K562 (cell line): ENCODE results near the gene CENPT. TPM values are rescaled to one million over a fixed set of nuclear protein-coding genes. Genes with fewer than 3 reads are reported as not detected.
A peak's percentile ranks its signal among the peaks of the same experiment; 100 is the strongest.

Experiments used
- ATAC-seq: fragments of 200-7000 bp; cut with Tn5 transposase; 3 replicates; pipeline ENCODE4 v1.9.1; 2020; ENCODE audit warnings: moderate library complexity
- BruUV-seq: library from RNA; stranded (reverse); fragments of 400-500 nt; replicated peaks from 2 replicates; lab custom pipeline; 2021; lab: Mats Ljungman, UMichigan
- CTCF ChIA-PET: fragments of 300-600 bp; formaldehyde crosslinking; extraction: SDS; loops from one replicate; lab custom pipeline; 2021; ENCODE audit warnings: low intra/inter-chr PET ratio; lab: Yijun Ruan, JAX
- POLR2A ChIA-PET: fragments of 300-600, 350-650 bp; sonication (Branson Sonifier 250); formaldehyde crosslinking; extraction: SDS; loops from one replicate; lab custom pipeline; 2021; ENCODE audit warnings: antibody characterized with exemption, inconsistent platforms; lab: Yijun Ruan, JAX
- DNase-seq, 4 experiments: peaks; one replicate each; pipeline versions ENCODE4 v3.0.0 to v3.0.0-alpha.2; 2011 to 2018; ENCODE audit warnings: low spot score in 3 of 4, mixed read lengths in 3 of 4; ENCODE audit errors: extremely low read depth in 1 of 4
- FAIRE-seq: peaks from 2 replicates; lab custom pipeline; 2011; peaks lifted over from hg19 to GRCh38; lab: Jason Lieb, UNC
- H2AFZ ChIP-seq: 2 replicates; pipeline ENCODE4 v1.6.0; 2011; ENCODE audit warnings: low read depth, low read length, control low read depth, inconsistent platforms
- H3K27ac ChIP-seq: fragments of 200-600 bp; 3 replicates; pipeline ENCODE4 v1.8.0; 2011; ENCODE audit warnings: low read depth, mild to moderate bottlenecking, control low read depth, inconsistent platforms, low read length, moderate library complexity, mixed read lengths; ENCODE audit errors: extremely low read depth
- H3K27me3 ChIP-seq, 2 experiments: fragments of 300-600 bp in 1 of 2; 2 replicates in 1 of 2; 3 replicates in 1 of 2; pipeline versions ENCODE4 v1.6.0 to v1.8.0; 2011; ENCODE audit warnings: inconsistent platforms in 2 of 2, low read length in 2 of 2, mild to moderate bottlenecking in 1 of 2, mixed read lengths in 1 of 2, moderate library complexity in 1 of 2; ENCODE audit not compliant: control insufficient read depth in 2 of 2, insufficient read depth in 2 of 2
- H3K36me3 ChIP-seq: fragments of 300-600 bp; 3 replicates; pipeline ENCODE4 v1.8.0; 2011; ENCODE audit warnings: mild to moderate bottlenecking, low read length, inconsistent platforms; ENCODE audit not compliant: control insufficient read depth, insufficient read depth
- H3K4me1 ChIP-seq, 2 experiments: fragments of 200-600 bp in 1 of 2; replicated peaks in 1 of 2; 2 replicates in 1 of 2; 3 replicates in 1 of 2; pipeline versions ENCODE4 v1.5.1 to v1.8.0; 2011; ENCODE audit warnings: inconsistent platforms in 2 of 2, low read length in 2 of 2, mild to moderate bottlenecking in 1 of 2, mixed read lengths in 1 of 2, moderate library complexity in 1 of 2; ENCODE audit not compliant: control insufficient read depth in 2 of 2, insufficient read depth in 2 of 2
- H3K4me2 ChIP-seq: 2 replicates; pipeline ENCODE4 v1.6.1; 2011; ENCODE audit warnings: low read length, control low read depth, inconsistent platforms, mixed read lengths; ENCODE audit not compliant: insufficient read depth
- H3K4me3 ChIP-seq: fragments of 200-600 bp; sonication (generic), shearing (Covaris generic); 2 replicates; pipeline ENCODE4 v1.5.1; 2016; ENCODE audit warnings: control low read depth, inconsistent platforms
- H3K79me2 ChIP-seq: fragments of 200-600 bp; 3 replicates; pipeline ENCODE4 v1.8.0; 2011; ENCODE audit warnings: low read length, inconsistent platforms; ENCODE audit not compliant: control insufficient read depth, insufficient read depth
- H3K9ac ChIP-seq, 2 experiments: 2 replicates each; pipeline versions ENCODE4 v1.6.0 to v1.6.1; 2011; ENCODE audit warnings: low read depth in 2 of 2, low read length in 2 of 2, control low read depth in 1 of 2, inconsistent platforms in 1 of 2, mild to moderate bottlenecking in 1 of 2, mixed read lengths in 1 of 2; ENCODE audit not compliant: insufficient read depth in 1 of 2
- H3K9me1 ChIP-seq: one replicate; pipeline ENCODE4 v1.6.0; 2011; ENCODE audit warnings: inconsistent platforms, mild to moderate bottlenecking, low read length, moderate library complexity; ENCODE audit not compliant: control insufficient read depth, insufficient read depth
- H3K9me3 ChIP-seq: replicated peaks from 2 replicates; pipeline ENCODE4 v1.5.1; 2011; ENCODE audit warnings: low read depth, low read length, inconsistent platforms; ENCODE audit not compliant: control insufficient read depth, insufficient read depth
- H4K20me1 ChIP-seq: replicated peaks from 2 replicates; pipeline ENCODE4 v1.6.1; 2011; ENCODE audit warnings: low read length, inconsistent platforms, mixed read lengths; ENCODE audit not compliant: control insufficient read depth, insufficient read depth
- CBX1 ChIP-seq: sonication (generic); IDR thresholded peaks from 2 replicates; pipeline ENCODE4 v1.6.1; 2016; ENCODE audit warnings: antibody characterized with exemption, low read depth, mild to moderate bottlenecking
- CHD2 ChIP-seq: IDR thresholded peaks from 2 replicates; pipeline ENCODE4 v1.6.1; 2011; ENCODE audit warnings: low read depth, low read length
- ETS1 ChIP-seq: conservative IDR thresholded peaks from 2 replicates; pipeline ENCODE4 v1.6.1; 2011; ENCODE audit warnings: low read depth, mild to moderate bottlenecking, low read length; ENCODE audit not compliant: control insufficient read depth
- ETV5 ChIP-seq: sonication (generic); formaldehyde crosslinking; IDR thresholded peaks from 2 replicates; pipeline ENCODE4 v1.4.0; 2020; ENCODE audit warnings: low read depth, mild to moderate bottlenecking, missing genetic modification reagents
- GABPB1 ChIP-seq: sonication (generic); formaldehyde crosslinking; IDR thresholded peaks from 2 replicates; pipeline ENCODE4 v1.8.0; 2022; ENCODE audit warnings: mild to moderate bottlenecking, missing genetic modification reagents
- MBD2 ChIP-seq: sonication (generic); IDR thresholded peaks from 2 replicates; pipeline ENCODE4 v1.6.1; 2016; ENCODE audit warnings: low read depth, borderline replicate concordance
- MYBL2 ChIP-seq, 2 experiments: fragments of 450-650 bp in 1 of 2; sonication (generic) in 1 of 2; formaldehyde crosslinking in 1 of 2; IDR thresholded peaks; 2 replicates each; pipeline versions ENCODE4 v1.6.1 to v1.8.1; 2017 to 2022; ENCODE audit warnings: borderline replicate concordance in 1 of 2, inconsistent platforms in 1 of 2, low read depth in 1 of 2, mild to moderate bottlenecking in 1 of 2, missing genetic modification reagents in 1 of 2, moderate library complexity in 1 of 2
- NRF1 ChIP-seq, 2 experiments: fragments of 450-650 bp; IDR thresholded peaks in 1 of 2; conservative IDR thresholded peaks in 1 of 2; 2 replicates each; pipeline ENCODE4 v1.6.1; 2014; ENCODE audit warnings: mild to moderate bottlenecking in 2 of 2
- POLR2AphosphoS5 ChIP-seq: IDR thresholded peaks from 2 replicates; pipeline ENCODE4 v1.6.1; 2011; ENCODE audit warnings: mild to moderate bottlenecking, low read depth, low read length, moderate library complexity; ENCODE audit not compliant: control insufficient read depth, insufficient read depth
- TBL1XR1 ChIP-seq, 2 experiments: IDR thresholded peaks; 2 replicates each; pipeline ENCODE4 v1.6.1; 2012; ENCODE audit warnings: improper control_type of control experiment in 2 of 2, low read length in 2 of 2, mild to moderate bottlenecking in 1 of 2
- THRA ChIP-seq: fragments of 450-650 bp; IDR thresholded peaks from 2 replicates; pipeline ENCODE4 v1.6.1; 2017; ENCODE audit warnings: mild to moderate bottlenecking, moderate library complexity
- TOE1 ChIP-seq, 2 experiments: fragments of 450-650 bp in 1 of 2; sonication (generic) in 1 of 2; formaldehyde crosslinking in 1 of 2; IDR thresholded peaks; 2 replicates each; pipeline versions ENCODE4 v1.7.1 to v1.8.0; 2016 to 2022; ENCODE audit warnings: borderline replicate concordance in 2 of 2, mild to moderate bottlenecking in 2 of 2, antibody characterized with exemption in 1 of 2, inconsistent platforms in 1 of 2, low read depth in 1 of 2, missing genetic modification reagents in 1 of 2, moderate library complexity in 1 of 2
- ZNF668 ChIP-seq: fragments of 250-450 bp; sonication (Bioruptor Pico); IDR thresholded peaks from 2 replicates; pipeline ENCODE4 v1.8.0; 2022; ENCODE audit warnings: mild to moderate bottlenecking, inconsistent platforms
- WGBS: fragments of 100-300 bp; shearing (Covaris generic); methylation state at CpG from one replicate; pipeline ENCODE4 v1.1.6; 2016; ENCODE audit warnings: low coverage, mixed read lengths; ENCODE audit not compliant: insufficient coverage; ENCODE audit errors: missing lambda C conversion rate; 5-methylcytosine and 5-hydroxymethylcytosine counted together
- in situ Hi-C: fragments of 300-500 bp; cut with MboI; formaldehyde crosslinking; loops from 4 replicates; pipeline ENCODE4 v1.15.0; 2018; ENCODE audit warnings: inconsistent platforms, mixed read lengths
- intact Hi-C: fragments of 100-400 bp; cut with micrococcal nuclease; formaldehyde crosslinking; loops from 2 replicates; pipeline ENCODE4 v1.14.2; 2022
- polyA plus RNA-seq, 8 experiments: library from polyadenylated mRNA; depleted of rRNA in 4 of 8; stranded (reverse) in 5 of 8; unstranded in 3 of 8; fragments of >200 nt; fragmentation: Nextera tagmentation in 2 of 8; fragmentation: Illumina TruSeq in 1 of 8; extraction: Ambion mirVana in 2 of 8; extraction: Trizol in 1 of 8; gene quantifications; 2 replicates each; pipeline versions ENCODE4 v1.2.1 to v1.2.3, GENCODE V29; 2011 to 2014; ENCODE audit warnings: inconsistent platforms in 1 of 8, missing spikeins in 1 of 8
- total RNA-seq, 7 experiments: library from RNA; depleted of rRNA in 6 of 7; stranded (reverse); fragments of >200 nt in 6 of 7; fragmentation: Illumina TruSeq in 2 of 7; extraction: Trizol in 2 of 7; gene quantifications; 2 replicates each; pipeline versions ENCODE4 v1.2.1 to v1.2.3, GENCODE V29; 2011 to 2021; ENCODE audit warnings: low replicate concordance in 1 of 7
- TF ChIP-seq, protein P1 (sequence below): fragments of 450-650 bp; formaldehyde crosslinking; IDR thresholded peaks from 2 replicates; pipeline ENCODE4 v1.4.0; 2020; ENCODE audit warnings: mild to moderate bottlenecking, moderate library complexity

CENPT gene
- total and polyA plus RNA-seq, 9 of the 15 experiments (the other 6 are each of a cell fraction or from before 2014, with no cell fraction given) = 3.6 to 94.2 (median 44.1) TPM

- H3K9ac ChIP-seq = peak overlapping the region; percentile 87 to 96
- in situ Hi-C loops (no loop called here), intact Hi-C loops (no loop called here)
- FAIRE-seq (peak; percentile 97), ATAC-seq (peak; percentile 100), DNase-seq (peak; percentile 95 to 97 (median 96))
- no peaks in the 10 kb centered on the region; the same call in 1 of the 2 replicates for H4K20me1 ChIP-seq
- peak overlapping the region; percentile 68 for H3K27ac ChIP-seq
- peaks cover 17% of the 10 kb centered on the region for H3K79me2 ChIP-seq
- peaks cover 38% of the 10 kb centered on the region; the same call in 2 of the 3 replicates for H3K36me3 ChIP-seq
- peak overlapping the region; percentile 93 for H3K4me2 ChIP-seq
- CTCF ChIA-PET = no interaction called here
- POLR2A ChIA-PET = interaction anchor here (0.6 to 3.9 kb wide), 9 partner anchors 9 to 158 kb away, joined by 3 to 19 read pairs (median 5); partner anchors contain the start of genes RANBP10 and TSNAXIP1
- H3K27me3 ChIP-seq = no peaks in the 10 kb centered on the region
- under 1% methylated on average over 49 of the region's 49 CpGs for WGBS
- H3K9me1 ChIP-seq = no peaks in the 10 kb centered on the region
- BruUV-seq = TSS peak; percentile 76
- peak overlapping the region; percentile 98 for H2AFZ ChIP-seq
- H3K4me3 ChIP-seq = peak overlapping the region; percentile 67
- peaks cover 11 to 24% of the 10 kb centered on the region in 2 experiments; a peak in 4 of 5 replicates for H3K4me1 ChIP-seq
- H3K9me3 ChIP-seq = no peaks in the 10 kb centered on the region
- TF ChIP-seq POLR2AphosphoS5 (peak; percentile 66; the same call in 1 of the 2 replicates), GABPB1 (CRISPR knock-in tag) (peak; percentile 82), ZNF668 (CRISPR knock-in tag) (no peak), THRA (no peak), NRF1 (conservative IDR thresholded peaks at IDR 0.05 in 1 of 2, IDR thresholded peaks at IDR 0.05 in 1 of 2) (peak; percentile 68 to 78), CHD2 (peak; percentile 99), MYBL2 (IDR thresholded peaks at IDR 0.05; ENCODE audit: low read depth) (no peak), MYBL2 (CRISPR knock-in tag; IDR thresholded peaks at IDR 0.05; ENCODE audit: borderline replicate concordance) (no peak), MBD2 (peak; percentile 79), ETS1 (peak; percentile 94; the same call in 1 of the 2 replicates), CBX1 (peak; percentile 34; the same call in 1 of the 2 replicates), ETV5 (CRISPR knock-in tag) (peak; percentile 67; the same call in 1 of the 2 replicates), TBL1XR1 (IDR thresholded peaks at IDR 0.05; ENCODE audit: low read length in 2 of 2) (peak in 1 of 2 experiments; percentile 79; a peak in 1 of 4 replicates), TOE1 (IDR thresholded peaks at IDR 0.05; ENCODE audit: borderline replicate concordance) (no peak), TOE1 (CRISPR knock-in tag; IDR thresholded peaks at IDR 0.05; ENCODE audit: borderline replicate concordance, low read depth) (no peak)
- TF ChIP-seq, protein P1, sequence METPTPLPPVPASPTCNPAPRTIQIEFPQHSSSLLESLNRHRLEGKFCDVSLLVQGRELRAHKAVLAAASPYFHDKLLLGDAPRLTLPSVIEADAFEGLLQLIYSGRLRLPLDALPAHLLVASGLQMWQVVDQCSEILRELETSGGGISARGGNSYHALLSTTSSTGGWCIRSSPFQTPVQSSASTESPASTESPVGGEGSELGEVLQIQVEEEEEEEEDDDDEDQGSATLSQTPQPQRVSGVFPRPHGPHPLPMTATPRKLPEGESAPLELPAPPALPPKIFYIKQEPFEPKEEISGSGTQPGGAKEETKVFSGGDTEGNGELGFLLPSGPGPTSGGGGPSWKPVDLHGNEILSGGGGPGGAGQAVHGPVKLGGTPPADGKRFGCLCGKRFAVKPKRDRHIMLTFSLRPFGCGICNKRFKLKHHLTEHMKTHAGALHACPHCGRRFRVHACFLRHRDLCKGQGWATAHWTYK = no peak
These were observed 13.9 kb downstream of the CENPT start for GRCh38 chr16:67833415-67834241.
